Fibroblast of skin of back (primary cell): Measurements from ENCODE around the gene CERS6.

Experiments used
- DNase-seq: peaks from one replicate; pipeline ENCODE4 v3.0.0-alpha.2; 2013

The CERS6 gene

DNA sequence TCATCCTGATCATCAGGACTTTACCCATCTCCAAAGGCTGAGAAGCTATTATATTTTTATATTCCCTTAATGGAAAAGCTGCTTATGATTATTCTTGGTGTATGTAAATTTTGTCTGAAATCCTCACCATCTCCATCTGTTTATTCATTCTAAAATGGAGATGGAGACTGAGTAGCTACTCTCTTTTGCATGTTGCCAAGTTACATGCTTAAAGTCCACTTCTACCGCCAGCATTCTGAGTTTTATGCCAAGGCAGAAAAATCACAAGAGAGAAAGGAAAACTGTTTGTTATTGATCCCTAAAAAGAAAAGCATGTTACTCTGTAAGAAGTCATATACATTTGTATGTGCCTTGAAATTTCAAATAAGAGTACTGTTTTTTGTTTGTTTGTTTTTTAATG lies 252.0 kb downstream of the CERS6 start:
- no peak for DNase-seq

- DNase-seq = no peak
Measured at GRCh38 chr2:168710754-168711467, 254.8 kb downstream of the CERS6 start.

DNA sequence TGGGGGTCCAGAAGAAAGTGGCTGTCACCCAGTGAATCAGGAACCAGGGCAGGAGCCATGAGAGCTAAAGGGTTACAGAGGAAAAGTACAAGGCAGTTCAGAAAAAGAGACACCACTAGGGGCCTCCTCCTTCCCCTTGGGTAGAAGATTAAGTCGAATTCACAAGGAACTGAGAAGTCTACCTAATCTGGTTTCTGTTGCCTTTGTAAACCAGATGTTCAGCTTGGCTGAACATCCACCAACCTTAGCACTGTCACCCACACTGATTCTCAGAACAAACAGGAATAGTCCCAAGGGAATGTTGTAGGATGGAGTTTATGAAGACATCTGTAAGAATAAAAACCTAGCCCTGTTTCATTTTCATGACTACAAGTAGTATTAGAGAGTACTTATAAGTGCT lies 256.0 kb downstream of the CERS6 start:
- no peak for DNase-seq

DNA sequence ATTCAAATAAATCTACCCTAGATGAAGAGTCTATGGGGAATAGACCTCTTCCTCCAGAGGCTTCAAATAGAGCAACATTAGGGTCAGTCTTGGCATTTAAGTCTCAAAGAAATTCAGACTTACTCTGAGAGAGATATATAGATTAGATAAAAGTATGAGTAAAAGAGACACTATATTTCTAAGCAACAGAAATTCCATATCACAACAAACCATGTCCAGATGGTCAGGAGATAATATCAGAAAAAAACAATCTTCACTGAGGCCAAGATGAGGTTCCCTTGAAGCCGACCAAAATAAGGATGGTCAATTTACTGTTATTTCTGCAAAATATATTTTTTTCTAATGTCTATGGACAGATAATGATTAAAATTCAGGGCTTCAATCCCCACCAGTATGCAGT lies 257.3 kb downstream of the CERS6 start:
- no peak for DNase-seq

- no peak for DNase-seq
Measured at GRCh38 chr2:168715849-168716248, 259.8 kb downstream of the CERS6 start.

DNA sequence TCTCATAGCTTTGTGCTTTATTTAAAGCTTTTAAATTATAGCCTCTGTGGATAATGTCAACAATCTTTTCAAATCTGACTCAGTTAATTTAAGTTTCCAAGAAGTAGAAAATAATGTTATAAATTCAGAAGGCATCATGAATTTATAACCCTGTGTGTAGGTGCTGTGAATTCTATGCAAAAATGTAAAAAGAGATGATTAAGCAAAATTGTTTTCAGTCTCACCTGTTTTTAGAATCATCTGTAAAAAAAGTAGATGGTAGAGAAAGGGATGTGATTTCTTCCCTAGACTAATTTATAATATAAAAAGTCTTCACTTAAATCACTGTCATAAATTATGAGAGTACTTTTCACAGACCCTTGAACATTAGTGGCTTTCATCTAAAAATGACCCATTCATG lies 260.8 kb downstream of the CERS6 start:
- DNase-seq = no peak

GRCh38 chr2:168717790-168718502 lies 261.9 kb downstream of the CERS6 start:
- no peak for DNase-seq

GRCh38 chr2:168718622-168719021 lies 262.6 kb downstream of the CERS6 start:
- DNase-seq = no peak

GRCh38 chr2:168719446-168719845 lies 263.4 kb downstream of the CERS6 start:
- no peak for DNase-seq

DNA sequence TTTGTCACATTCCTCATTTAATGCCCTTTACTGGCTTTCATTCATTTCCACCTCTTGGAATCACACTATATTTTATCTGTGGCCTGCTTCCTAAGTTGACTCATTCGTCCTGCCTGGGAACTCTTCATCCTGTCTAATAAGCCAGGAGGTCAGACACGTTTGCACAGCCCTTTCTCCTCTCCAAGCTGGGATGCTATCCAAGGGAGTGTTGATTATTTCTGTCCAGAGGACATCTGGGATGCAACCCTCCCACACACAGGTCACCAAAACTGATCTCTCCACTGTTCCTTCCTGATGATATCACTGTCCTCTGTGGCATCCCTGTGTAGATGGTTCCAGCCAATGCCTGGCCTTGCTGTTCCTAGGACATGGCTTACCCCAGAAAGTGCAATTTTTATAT lies 266.5 kb downstream of the CERS6 start:
- DNase-seq = peak; percentile 11

DNA sequence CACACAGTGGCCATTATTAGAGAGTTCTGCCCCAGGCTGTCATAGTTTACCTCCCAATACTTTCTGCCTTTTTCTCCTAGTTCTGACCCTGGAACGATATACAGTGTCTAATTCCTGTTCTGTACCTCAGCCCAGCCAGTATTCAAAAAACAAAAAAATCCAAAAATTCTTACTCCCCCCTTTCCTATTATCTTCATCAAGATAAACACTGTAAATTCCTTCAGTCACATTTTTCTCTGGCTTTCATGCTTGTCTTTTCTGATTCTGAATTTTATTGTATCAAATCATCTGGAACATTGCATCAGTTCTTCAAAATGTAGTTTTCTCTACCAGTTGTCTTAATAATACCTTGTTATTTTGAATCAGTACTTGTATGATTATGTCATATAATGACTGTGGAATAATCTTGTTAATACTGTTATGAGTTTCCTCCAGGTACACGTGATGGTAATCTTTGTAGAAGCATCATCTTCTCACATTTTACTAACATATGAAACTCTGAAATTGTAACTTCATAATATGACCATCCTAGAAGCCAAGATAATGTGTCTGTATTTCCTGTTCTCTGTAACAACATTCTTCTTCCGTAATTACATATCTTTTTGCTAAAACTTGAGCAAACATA lies 267.3 kb downstream of the CERS6 start:
- DNase-seq = no peak

DNA sequence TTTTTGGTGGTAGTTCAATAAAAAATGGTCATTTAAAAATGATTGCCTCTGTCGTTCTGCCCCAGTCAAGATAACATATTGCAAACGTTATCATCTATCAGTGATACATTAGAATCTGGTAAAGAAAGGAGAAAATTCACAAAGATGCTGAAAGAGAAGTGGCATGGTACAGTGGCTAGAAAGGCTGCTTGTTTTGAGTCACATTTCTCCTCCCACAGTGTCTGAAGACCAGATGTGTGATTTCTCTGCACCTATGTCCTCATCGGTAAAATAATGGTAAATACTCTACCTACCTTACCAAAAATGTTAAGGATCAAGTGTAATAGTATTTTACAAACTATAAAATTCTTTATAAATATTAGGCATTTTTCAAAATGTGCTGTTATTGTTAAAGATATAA lies 270.3 kb downstream of the CERS6 start:
- no peak for DNase-seq

GRCh38 chr2:168727904-168728470 lies 271.9 kb downstream of the CERS6 start:
- no peak for DNase-seq

DNA sequence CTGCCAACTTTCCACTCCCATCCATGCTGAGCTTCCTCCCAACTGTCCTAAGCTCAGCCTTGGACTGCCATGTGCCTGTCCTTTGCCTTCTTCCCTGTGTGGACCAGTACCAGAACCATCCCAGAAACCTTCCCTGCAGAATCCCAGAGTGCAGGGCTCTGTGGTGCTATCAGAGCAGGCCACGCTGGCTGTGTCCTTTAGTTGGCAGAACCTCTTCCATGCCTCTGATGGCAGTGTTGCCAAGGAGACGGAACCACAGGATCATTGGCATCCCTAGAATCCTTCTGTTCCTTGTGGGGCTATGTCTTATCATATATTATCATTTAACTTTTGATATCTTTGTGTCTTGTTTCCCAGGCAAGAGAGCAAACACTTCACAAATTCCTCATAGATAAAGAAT lies 273.4 kb downstream of the CERS6 start:
- DNase-seq = no peak

GRCh38 chr2:168730344-168730743 lies 274.3 kb downstream of the CERS6 start:
- DNase-seq = peak; percentile 20

GRCh38 chr2:168731002-168731401 lies 274.9 kb downstream of the CERS6 start:
- DNase-seq = no peak

GRCh38 chr2:168731616-168732015 lies 275.5 kb downstream of the CERS6 start:
- DNase-seq = peak; percentile 30

- DNase-seq = no peak
Measured at GRCh38 chr2:168732100-168732499, 276.0 kb downstream of the CERS6 start.

DNA sequence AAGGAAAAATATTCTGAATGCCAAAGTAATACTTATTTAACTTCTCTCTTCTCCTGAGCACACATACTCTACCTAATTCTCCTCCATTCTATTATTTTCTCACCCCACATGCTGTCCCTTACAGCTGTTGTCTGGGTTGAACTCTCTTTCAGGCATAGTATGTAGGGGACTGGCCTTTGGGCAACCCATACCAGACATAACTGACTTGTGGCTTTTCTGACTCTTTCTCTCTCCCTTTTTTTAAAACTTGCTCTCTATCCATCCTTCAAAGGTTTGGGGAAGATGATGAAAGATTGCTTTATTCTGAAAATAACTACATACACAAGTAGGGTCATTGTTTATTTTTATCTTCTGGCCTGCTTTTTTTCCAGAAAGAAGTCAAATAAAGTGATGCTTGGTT lies 276.4 kb downstream of the CERS6 start:
- no peak for DNase-seq

GRCh38 chr2:168734199-168734760 lies 278.2 kb downstream of the CERS6 start:
- DNase-seq = no peak

DNA sequence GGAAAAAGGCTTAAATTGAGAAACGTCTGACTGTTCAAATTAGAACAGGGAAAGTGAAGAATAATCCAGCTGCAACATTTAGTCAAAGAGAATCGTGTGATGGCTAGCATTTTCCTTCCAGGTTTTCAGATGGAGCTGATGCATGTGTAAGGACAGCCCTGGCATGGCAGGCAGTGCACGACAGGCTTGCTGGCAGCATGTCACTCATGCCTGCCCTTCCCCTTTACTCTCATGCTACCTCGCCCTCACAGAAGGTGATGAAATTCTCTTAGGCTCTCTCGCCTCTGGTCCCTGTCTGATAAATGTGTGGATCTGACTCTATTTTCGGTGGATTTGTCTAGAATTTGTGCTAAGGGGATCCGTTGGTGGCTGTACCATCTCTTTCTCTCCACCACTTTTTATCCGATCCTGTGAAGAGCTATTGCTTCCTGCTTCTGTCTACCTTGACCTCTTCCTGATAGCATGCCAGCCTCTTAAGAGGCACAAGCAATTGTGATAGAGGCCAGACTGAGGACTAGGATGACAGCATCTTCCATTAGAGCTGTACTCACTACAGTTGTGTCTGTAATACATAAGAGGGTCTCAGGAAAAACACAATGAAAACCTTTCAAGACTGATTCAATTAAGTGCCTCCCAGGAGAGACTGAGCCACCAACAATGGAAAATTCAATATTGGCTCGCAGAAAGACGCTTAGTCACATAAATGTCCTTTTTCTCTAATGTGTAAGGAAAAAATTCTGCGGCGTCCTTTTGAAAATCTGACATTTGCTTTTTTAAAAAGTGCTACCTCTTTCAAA lies 280.8 kb downstream of the CERS6 start:
- no peak for DNase-seq

DNA sequence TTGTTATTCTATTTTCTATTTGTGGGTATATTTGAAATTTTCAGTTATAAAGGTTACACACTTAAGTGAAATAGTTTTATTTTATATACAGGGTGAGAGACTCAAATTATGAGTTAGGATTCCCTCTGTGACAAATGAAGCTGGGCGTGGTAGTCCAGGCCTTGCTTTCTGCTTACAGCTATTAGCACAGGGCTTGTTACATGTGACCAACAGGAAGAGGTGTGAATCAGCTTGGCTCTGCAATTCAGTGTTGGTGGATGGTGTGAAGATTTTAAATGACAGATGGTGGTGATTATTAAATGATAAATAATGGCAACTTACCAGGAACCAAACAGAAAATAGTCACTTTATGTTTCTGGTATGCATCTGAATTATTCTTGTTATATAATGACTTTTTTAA lies 282.0 kb downstream of the CERS6 start:
- no peak for DNase-seq
